Gastrocnemius medialis (tissue), 4 donors: ENCODE data around the gene SFXN3.

Experiments
- POLR2A ChIP-seq, 2 donors: fragments of 450-650 bp; IDR thresholded peaks; one replicate each; pipeline ENCODE4 v1.6.1; 2017; ENCODE audit warnings: antibody characterized with exemption in 2 of 2, mild to moderate bottlenecking in 2 of 2, moderate library complexity in 2 of 2
- TF ChIP-seq, protein P1 (sequence below), 5 experiments: fragments of 450-650 bp in 3 of 5; fragments of 200-600 bp in 2 of 5; sonication (generic) in 2 of 5; IDR thresholded peaks in 4 of 5; conservative IDR thresholded peaks in 1 of 5; 1 replicate in 4 of 5; 2 replicates in 1 of 5; pipeline ENCODE4 v1.5.1; 2016 to 2019; ENCODE audit warnings: antibody characterized with exemption in 5 of 5, mild to moderate bottlenecking in 3 of 5, moderate library complexity in 3 of 5

DNA sequence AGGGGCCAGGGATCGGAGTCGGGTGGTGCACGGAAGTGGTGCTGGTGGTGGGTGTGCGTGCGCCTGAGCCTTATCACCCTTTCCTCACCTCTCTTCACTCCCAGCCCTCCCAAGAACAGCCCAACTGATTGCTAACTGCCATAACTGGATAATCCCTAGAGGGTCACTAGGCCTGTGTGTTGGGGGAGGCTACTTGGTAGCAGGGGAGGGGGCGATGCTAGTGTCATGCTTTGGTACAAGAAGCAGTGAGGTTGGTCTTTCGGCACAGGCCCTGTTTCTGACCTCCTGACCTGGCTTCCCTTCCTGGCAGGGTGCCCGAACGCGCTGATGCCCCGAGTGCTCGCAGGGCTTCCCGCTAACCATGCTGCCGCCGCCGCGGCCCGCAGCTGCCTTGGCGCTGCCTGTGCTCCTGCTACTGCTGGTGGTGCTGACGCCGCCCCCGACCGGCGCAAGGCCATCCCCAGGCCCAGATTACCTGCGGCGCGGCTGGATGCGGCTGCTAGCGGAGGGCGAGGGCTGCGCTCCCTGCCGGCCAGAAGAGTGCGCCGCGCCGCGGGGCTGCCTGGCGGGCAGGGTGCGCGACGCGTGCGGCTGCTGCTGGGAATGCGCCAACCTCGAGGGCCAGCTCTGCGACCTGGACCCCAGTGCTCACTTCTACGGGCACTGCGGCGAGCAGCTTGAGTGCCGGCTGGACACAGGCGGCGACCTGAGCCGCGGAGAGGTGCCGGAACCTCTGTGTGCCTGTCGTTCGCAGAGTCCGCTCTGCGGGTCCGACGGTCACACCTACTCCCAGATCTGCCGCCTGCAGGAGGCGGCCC lies 31.4 kb downstream of the SFXN3 start:
- TF ChIP-seq, protein P1, sequence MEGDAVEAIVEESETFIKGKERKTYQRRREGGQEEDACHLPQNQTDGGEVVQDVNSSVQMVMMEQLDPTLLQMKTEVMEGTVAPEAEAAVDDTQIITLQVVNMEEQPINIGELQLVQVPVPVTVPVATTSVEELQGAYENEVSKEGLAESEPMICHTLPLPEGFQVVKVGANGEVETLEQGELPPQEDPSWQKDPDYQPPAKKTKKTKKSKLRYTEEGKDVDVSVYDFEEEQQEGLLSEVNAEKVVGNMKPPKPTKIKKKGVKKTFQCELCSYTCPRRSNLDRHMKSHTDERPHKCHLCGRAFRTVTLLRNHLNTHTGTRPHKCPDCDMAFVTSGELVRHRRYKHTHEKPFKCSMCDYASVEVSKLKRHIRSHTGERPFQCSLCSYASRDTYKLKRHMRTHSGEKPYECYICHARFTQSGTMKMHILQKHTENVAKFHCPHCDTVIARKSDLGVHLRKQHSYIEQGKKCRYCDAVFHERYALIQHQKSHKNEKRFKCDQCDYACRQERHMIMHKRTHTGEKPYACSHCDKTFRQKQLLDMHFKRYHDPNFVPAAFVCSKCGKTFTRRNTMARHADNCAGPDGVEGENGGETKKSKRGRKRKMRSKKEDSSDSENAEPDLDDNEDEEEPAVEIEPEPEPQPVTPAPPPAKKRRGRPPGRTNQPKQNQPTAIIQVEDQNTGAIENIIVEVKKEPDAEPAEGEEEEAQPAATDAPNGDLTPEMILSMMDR (IDR thresholded peaks at IDR 0.05 in 4 of 5, conservative IDR thresholded peaks at IDR 0.05 in 1 of 5), result peak; percentile 43 to 70 (median 56)
- TF ChIP-seq POLR2A (IDR thresholded peaks at IDR 0.05), result no peak
